Measurements from ENCODE around the gene SNHG17. TPM values are rescaled to one million over a fixed set of nuclear protein-coding genes. Genes with fewer than 3 reads are reported as not detected.
"Not testable (repeated sequence)": the region's sequence is repeated elsewhere in the genome, so short reads cannot be mapped to it uniquely, and the experiment has no call there.

Gene SNHG17
- total RNA-seq, 4 donors from 2014 or later = 13.3 to 38.4 (median 18.7) TPM

DNA sequence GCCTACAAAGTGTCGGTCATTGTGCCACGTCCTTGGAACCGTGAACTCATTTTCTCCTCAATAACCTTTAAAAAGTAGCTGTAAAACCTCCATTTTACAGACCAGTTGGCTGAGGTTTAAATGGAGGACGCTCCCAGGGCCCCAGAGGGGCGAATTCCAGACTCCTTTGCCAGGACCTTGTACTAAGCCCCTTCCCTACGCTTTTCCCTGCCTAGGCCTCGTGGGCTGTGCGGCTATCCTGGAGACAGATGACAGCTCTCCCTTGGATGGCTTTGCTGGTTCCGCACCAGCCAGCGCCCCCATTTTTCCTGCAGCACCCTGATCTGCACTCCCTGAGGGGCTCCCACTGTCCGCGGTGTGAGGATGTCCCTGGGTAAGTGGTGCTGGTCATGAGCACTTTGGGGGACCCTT is 12.1 kb upstream of the SNHG17 start:
- no peak for DNase-seq
- peaks cover 8 to 15% of the 10 kb centered on the region in 2 donors for H3K4me1 ChIP-seq
- no peaks in the 10 kb centered on the region for H3K9me3 ChIP-seq
- peak overlapping the region; percentile 92 to 100 (median 98) for H3K4me3 ChIP-seq (replicated peaks in 1 of 3)
- no peak for TF ChIP-seq POLR2A (IDR thresholded peaks at IDR 0.05)
- TF ChIP-seq, protein P1, sequence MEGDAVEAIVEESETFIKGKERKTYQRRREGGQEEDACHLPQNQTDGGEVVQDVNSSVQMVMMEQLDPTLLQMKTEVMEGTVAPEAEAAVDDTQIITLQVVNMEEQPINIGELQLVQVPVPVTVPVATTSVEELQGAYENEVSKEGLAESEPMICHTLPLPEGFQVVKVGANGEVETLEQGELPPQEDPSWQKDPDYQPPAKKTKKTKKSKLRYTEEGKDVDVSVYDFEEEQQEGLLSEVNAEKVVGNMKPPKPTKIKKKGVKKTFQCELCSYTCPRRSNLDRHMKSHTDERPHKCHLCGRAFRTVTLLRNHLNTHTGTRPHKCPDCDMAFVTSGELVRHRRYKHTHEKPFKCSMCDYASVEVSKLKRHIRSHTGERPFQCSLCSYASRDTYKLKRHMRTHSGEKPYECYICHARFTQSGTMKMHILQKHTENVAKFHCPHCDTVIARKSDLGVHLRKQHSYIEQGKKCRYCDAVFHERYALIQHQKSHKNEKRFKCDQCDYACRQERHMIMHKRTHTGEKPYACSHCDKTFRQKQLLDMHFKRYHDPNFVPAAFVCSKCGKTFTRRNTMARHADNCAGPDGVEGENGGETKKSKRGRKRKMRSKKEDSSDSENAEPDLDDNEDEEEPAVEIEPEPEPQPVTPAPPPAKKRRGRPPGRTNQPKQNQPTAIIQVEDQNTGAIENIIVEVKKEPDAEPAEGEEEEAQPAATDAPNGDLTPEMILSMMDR (IDR thresholded peaks at IDR 0.05) = no peak
- WGBS, 2 donors = 46 to 54% methylated on average over 12 of the region's 12 CpGs
- H3K27me3 ChIP-seq = no peaks in the 10 kb centered on the region
- H3K27ac ChIP-seq = peak overlapping the region; percentile 74 to 93 (median 93)
- peaks cover 8 to 13% of the 10 kb centered on the region in 2 donors for H3K36me3 ChIP-seq
- intact Hi-C loops (cut with DNase I) = loop anchor here (2.0 kb wide), 1 partner anchor 16 kb away; no protein-coding TSS in a partner anchor

DNA sequence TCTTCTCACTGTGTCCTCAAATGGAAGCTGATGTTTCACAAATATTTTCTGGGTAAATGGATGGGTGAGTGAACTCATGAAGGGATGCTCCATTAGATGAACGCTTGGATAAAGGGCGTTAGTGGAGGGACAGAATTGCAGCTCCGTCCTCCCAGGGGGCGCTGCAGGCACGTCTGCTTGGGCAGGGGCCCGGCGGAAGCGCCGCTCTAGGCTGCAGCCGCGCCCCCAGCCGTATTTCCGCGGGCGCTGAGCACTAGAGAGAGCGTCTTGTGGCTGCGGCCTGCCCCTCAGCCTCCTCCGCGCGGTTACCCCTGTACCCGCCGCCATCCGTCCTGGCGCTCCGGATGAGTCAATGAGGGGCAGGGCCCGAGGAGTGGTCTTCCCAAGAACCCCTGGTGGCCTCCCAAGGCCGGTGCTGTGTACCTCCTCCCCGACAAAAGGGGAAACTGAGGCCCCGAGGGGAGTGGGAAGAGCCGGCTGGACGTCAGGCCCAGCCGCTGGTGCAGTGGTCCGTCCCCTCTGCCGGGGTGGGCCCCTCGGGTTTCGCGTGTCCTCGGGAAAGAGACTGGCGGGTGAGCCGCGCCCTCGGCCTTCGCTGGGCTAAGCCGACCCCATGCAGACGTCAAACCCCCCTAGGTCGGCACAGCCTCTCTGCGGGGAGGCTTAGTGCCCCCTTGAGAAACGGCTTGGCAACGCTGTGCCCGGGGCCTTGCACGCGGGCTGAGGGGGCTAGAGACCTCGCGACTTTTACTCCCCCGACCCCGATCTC is 11.5 kb upstream of the SNHG17 start:
- Histone ChIP-seq H3K9me3 (no peaks in the 10 kb centered on the region), H3K4me1 (peaks cover 8 to 15% of the 10 kb centered on the region in 2 donors), H3K36me3 (peaks cover 8 to 13% of the 10 kb centered on the region in 2 donors), H3K27ac (peak overlapping the region; percentile 74 to 93 (median 93)), H3K4me3 (replicated peaks in 1 of 3) (peak overlapping the region; percentile 92 to 100 (median 98)), H3K27me3 (no peaks in the 10 kb centered on the region)
- peak; percentile 90 to 93 for DNase-seq
- TF ChIP-seq, protein P1 (IDR thresholded peaks at IDR 0.05) = peak; percentile 86 to 99 (median 95)
- peak; percentile 44 to 81 for TF ChIP-seq POLR2A (IDR thresholded peaks at IDR 0.05)
- WGBS, 2 donors = 2 to 4% methylated on average over 19 to 35 of the region's 56 CpGs
- intact Hi-C loops (cut with DNase I) = loop anchor here (2.0 kb wide), 1 partner anchor 16 kb away; no protein-coding TSS in a partner anchor

DNA sequence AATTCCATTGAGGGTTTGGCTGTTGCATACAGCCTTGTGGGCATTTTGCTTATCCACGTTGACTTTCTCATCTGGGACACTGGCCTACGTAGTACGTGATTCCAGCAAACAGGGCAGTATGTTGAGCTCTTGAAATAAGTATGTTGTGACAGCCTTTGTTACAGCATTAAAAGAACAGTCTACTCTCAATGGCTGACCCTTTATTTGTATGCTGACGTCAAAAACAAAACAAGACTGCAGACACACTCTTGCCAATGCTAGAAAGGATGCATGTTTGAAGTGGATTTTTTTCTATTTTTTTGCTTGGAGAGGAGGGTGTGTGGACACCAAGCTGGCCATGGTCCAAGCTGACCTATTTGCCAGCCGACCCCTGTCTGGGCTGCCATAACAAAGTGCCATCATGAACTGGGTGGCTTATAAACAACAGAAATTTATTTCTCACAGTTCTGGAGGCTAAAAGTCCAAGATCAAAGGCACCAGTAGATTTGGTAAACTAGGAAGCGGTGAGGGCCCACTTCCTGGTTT is 10.8 kb upstream of the SNHG17 start:
- intact Hi-C loops (cut with DNase I) = loop anchor here (2.0 kb wide), 1 partner anchor 15 kb away; no protein-coding TSS in a partner anchor
- peak in 1 of 2 donors; percentile 7 for DNase-seq
- Histone ChIP-seq H3K27ac (peak overlapping the region in 1 of 3 donors; percentile 93), H3K4me3 (replicated peaks in 1 of 3) (peak overlapping the region in 1 of 3 donors; percentile 92), H3K9me3 (no peaks in the 10 kb centered on the region), H3K27me3 (no peaks in the 10 kb centered on the region), H3K36me3 (peaks cover 8 to 13% of the 10 kb centered on the region in 2 donors), H3K4me1 (peaks cover 8 to 15% of the 10 kb centered on the region in 2 donors)
- TF ChIP-seq, protein P1 (IDR thresholded peaks at IDR 0.05) = no peak
- no peak for TF ChIP-seq POLR2A (IDR thresholded peaks at IDR 0.05)
- WGBS, 2 donors = 64 to 76% methylated on average over 6 of the region's 6 CpGs

DNA sequence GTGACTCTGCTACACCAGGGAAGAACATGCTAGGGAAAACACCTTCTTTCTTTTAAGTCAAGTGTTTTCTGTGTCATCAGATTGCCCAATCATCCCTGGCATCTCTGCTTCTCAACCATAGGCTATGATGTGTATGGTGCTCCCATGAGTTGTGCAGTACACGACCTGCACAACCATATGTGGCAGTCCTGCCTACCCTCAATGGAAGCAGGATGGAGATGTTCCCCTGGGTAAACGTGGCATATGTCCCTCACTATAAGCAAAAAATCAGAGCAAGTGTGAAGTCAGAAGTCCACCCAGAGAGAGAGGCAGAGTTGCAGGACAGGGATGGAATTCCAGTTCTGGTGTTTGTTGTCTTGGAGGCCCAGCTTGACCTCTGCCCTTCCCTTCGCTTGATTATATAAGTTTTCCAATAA is 10.3 kb upstream of the SNHG17 start:
- DNase-seq = no peak
- no peaks in the 10 kb centered on the region for H3K9me3 ChIP-seq
- peaks cover 5 to 13% of the 10 kb centered on the region in 2 donors for H3K36me3 ChIP-seq
- TF ChIP-seq, protein P1 (IDR thresholded peaks at IDR 0.05) = no peak
- no peak for TF ChIP-seq POLR2A (IDR thresholded peaks at IDR 0.05)
- no peak overlapping the region for H3K27ac ChIP-seq
- intact Hi-C loops (cut with DNase I) = no loop called here
- H3K4me1 ChIP-seq = peaks cover 8 to 15% of the 10 kb centered on the region in 2 donors
- no peaks in the 10 kb centered on the region for H3K27me3 ChIP-seq
- no peak overlapping the region for H3K4me3 ChIP-seq (replicated peaks in 1 of 3)
- WGBS, 2 donors = 77 to 87% methylated on average over 3 of the region's 3 CpGs

DNA sequence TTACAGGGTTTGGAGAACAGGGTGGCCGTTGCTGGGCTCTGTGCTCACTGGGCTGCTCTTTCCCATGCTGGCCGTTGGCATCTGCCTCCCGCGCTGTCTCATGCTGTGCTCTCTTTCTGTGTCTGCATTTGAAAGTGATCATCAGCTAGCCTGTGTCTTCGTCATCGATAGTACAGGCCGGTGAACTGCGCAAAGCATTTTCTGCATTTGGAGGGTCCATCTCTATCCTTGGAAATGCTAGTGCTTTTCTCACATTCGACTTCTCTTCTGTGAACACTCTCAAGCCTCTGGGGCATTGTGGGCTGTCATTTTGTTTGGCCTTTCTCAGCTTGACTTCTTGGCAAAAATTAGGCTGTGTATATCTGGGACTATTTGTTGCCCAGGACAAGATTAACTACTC is 6.8 kb upstream of the SNHG17 start:
- Histone ChIP-seq H3K4me3 (replicated peaks in 1 of 3) (no peak overlapping the region), H3K9me3 (no peaks in the 10 kb centered on the region), H3K27ac (no peak overlapping the region), H3K36me3 (no peaks in the 10 kb centered on the region), H3K27me3 (no peaks in the 10 kb centered on the region), H3K4me1 (peaks cover under 1 to 4% of the 10 kb centered on the region in 2 donors)
- 61 to 71% methylated on average over 9 of the region's 9 CpGs for WGBS, 2 donors
- intact Hi-C loops (cut with DNase I) = no loop called here
- no peak for DNase-seq
- TF ChIP-seq, protein P1 (IDR thresholded peaks at IDR 0.05) = no peak
- no peak for TF ChIP-seq POLR2A (IDR thresholded peaks at IDR 0.05)

DNA sequence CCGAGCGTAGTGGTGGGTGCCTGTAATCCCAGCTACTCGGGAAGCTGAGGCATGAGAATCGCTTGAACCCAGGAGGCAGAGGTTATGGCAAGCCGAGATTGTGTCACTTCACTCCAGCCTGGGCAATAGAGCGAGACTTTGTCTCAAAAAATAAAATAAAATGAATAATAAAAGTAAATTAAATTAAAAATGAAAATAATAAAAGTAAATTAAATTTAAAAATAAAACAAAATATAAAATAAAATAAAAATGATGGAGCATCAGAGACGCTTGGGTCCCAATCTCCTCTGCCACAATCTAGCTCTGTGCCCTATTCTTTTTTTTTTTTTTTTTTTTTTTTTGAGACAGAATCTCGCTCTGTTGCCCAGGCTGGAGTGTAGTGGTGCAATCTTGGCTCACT is 6.0 kb upstream of the SNHG17 start:
- H3K4me1 ChIP-seq; intact Hi-C loops (cut with DNase I); DNase-seq; H3K27ac ChIP-seq; H3K9me3 ChIP-seq; H3K4me3 ChIP-seq (replicated peaks in 1 of 3); H3K27me3 ChIP-seq; H3K36me3 ChIP-seq: not testable (repeated sequence)
- 93 to 94% methylated on average over 8 of the region's 8 CpGs for WGBS, 2 donors

Data from thyroid gland (tissue), 4 donors.